Activated naive CD4-positive, alpha-beta T cell treated with anti-CD3 and anti-CD28 coated beads for 36 hours (primary cell): Measurements from ENCODE around the gene KLK3. TPM values are rescaled to one million over a fixed set of nuclear protein-coding genes. Genes with fewer than 3 reads are reported as not detected.

Experiments
- CTCF ChIA-PET: fragments of 350-600 bp; sonication (Branson Sonifier 250); formaldehyde crosslinking; loops from one replicate; lab custom pipeline; 2021; ENCODE audit warnings: antibody characterized with exemption; lab: Charles Lee
- DNase-seq: peaks from one replicate; pipeline ENCODE4 v3.0.0-alpha.2; 2020
- H3K27ac Mint-ChIP-seq: one replicate; pipeline ENCODE4 v1.8.0; 2021; ENCODE audit warnings: mild to moderate bottlenecking, mixed read lengths
- H3K27me3 Mint-ChIP-seq: one replicate; pipeline ENCODE4 v1.8.0; 2021; ENCODE audit warnings: low read depth, mixed read lengths
- H3K36me3 Mint-ChIP-seq: one replicate; pipeline ENCODE4 v1.8.0; 2021; ENCODE audit warnings: low read depth, mixed read lengths
- H3K4me1 Mint-ChIP-seq: one replicate; pipeline ENCODE4 v1.8.0; 2021; ENCODE audit warnings: low read depth, mixed read lengths
- H3K4me3 Mint-ChIP-seq: one replicate; pipeline ENCODE4 v1.8.0; 2021; ENCODE audit warnings: mild to moderate bottlenecking, moderate library complexity, mixed read lengths
- H3K9me3 Mint-ChIP-seq: one replicate; pipeline ENCODE4 v1.8.0; 2021; ENCODE audit warnings: mixed read lengths
- intact Hi-C: fragments of 100-400 bp; cut with micrococcal nuclease; formaldehyde crosslinking; loops from one replicate; pipeline ENCODE4 v1.15.1; 2023
- total RNA-seq, 2 experiments: library from RNA; stranded (reverse); gene quantifications; one replicate each; pipeline ENCODE4 v1.2.3, GENCODE V29; 2021

KLK3 gene
- total RNA-seq, 2 experiments from 2014 or later = not detected

DNA sequence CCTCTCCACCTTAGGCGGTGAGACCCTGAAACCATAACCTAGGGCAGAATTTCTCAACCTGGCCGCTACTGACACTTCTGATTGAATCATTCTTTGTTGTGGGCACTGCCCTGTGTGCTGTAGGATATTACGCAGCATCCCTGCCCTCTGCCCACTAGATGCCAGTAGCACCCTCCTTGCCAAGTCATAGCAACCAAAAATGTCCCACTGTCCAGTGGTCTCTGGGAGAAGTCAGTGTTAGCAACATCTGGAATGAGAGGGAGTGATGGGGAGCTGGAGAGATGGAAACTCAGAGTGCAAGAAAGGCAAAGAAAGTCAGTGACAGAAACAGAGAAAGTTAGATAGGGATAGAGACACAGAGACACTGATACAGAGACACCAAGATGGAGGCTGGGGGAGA, 42.9 kb downstream of the KLK3 start:
- peaks cover 11% of the 10 kb centered on the region for H3K9me3 Mint-ChIP-seq
- H3K27ac Mint-ChIP-seq = no peak overlapping the region
- no peak for DNase-seq
- no peaks in the 10 kb centered on the region for H3K36me3 Mint-ChIP-seq
- peaks cover 24% of the 10 kb centered on the region for H3K27me3 Mint-ChIP-seq
- intact Hi-C loops = no loop called here
- CTCF ChIA-PET = no interaction called here
- no peak overlapping the region for H3K4me3 Mint-ChIP-seq
- H3K4me1 Mint-ChIP-seq = no peaks in the 10 kb centered on the region

DNA sequence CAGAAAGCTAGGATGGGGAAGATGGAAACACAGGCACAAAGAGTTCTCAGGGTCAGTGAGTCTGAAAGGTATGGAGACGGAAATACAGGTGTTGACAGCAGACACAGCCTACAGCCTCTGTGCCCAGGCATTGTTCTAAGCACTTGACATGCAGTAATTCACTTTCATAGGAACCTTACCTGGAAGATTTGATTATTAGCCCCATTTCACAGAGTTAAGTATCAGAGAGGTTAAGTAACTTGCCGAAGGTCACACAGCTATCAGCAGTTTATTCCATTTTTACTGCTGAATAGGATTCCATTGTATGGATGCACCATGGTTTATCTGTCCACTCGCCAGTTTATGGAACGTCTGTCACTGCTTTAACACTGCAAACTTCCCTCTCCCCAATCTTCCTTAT, 43.3 kb downstream of the KLK3 start:
- peaks cover 22% of the 10 kb centered on the region for H3K27me3 Mint-ChIP-seq
- no peaks in the 10 kb centered on the region for H3K4me1 Mint-ChIP-seq
- no peaks in the 10 kb centered on the region for H3K36me3 Mint-ChIP-seq
- H3K27ac Mint-ChIP-seq = no peak overlapping the region
- intact Hi-C loops = no loop called here
- peaks cover 11% of the 10 kb centered on the region for H3K9me3 Mint-ChIP-seq
- CTCF ChIA-PET = interaction anchor here (1.3 kb wide), 1 partner anchor 24 kb away, joined by 3 read pairs; no protein-coding TSS in a partner anchor
- no peak for DNase-seq
- H3K4me3 Mint-ChIP-seq = no peak overlapping the region

DNA sequence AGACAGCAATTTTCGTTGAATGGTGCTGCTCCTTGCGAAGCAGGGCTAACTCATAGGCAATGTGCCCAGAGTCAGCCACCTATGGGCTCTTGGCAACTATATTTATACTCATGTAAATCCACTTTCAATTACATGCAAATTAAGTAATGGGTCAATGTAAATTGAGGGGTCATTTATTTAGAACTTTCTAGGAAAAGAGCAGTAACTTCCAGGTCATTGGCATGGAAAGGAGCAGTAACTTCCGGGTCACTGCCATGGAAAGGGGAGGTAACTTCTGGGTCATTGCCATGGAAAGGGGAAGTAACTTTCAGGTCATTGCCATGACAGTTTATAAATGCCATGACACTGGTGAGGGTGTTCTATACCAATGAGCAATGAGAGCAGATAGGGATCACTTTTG, 44.9 kb downstream of the KLK3 start:
- no peak for DNase-seq
- H3K4me3 Mint-ChIP-seq = no peak overlapping the region
- peaks cover 16% of the 10 kb centered on the region for H3K27me3 Mint-ChIP-seq
- H3K36me3 Mint-ChIP-seq = no peaks in the 10 kb centered on the region
- no peak overlapping the region for H3K27ac Mint-ChIP-seq
- H3K9me3 Mint-ChIP-seq = peaks cover 5% of the 10 kb centered on the region
- CTCF ChIA-PET = no interaction called here
- intact Hi-C loops = no loop called here
- no peaks in the 10 kb centered on the region for H3K4me1 Mint-ChIP-seq

DNA sequence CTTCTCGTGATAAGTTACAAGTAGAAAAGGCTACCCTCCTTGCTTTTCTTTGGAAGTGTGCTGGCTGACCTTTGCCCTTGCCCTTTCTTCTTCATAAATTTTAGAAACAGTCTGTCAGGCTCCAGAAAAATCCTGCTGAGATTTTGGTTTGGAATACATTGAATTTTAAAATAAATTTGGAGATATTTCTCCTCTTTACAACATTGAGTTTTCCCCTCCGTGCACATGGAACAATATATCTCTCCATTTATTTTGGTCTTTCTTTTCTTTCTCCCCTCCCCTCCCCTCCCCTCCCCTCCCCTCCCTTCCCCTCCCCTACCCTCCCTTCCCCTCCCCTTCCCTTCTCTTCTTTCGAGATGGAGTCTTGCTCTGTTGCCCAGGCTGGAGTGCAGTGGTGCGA, 47.9 kb downstream of the KLK3 start:
- Mint-ChIP-seq H3K27ac (no peak overlapping the region), H3K27me3 (peaks cover 17% of the 10 kb centered on the region), H3K4me3 (no peak overlapping the region), H3K36me3 (no peaks in the 10 kb centered on the region), H3K4me1 (no peaks in the 10 kb centered on the region), H3K9me3 (no peaks in the 10 kb centered on the region)
- DNase-seq = no peak
- CTCF ChIA-PET = no interaction called here
- intact Hi-C loops = no loop called here

DNA sequence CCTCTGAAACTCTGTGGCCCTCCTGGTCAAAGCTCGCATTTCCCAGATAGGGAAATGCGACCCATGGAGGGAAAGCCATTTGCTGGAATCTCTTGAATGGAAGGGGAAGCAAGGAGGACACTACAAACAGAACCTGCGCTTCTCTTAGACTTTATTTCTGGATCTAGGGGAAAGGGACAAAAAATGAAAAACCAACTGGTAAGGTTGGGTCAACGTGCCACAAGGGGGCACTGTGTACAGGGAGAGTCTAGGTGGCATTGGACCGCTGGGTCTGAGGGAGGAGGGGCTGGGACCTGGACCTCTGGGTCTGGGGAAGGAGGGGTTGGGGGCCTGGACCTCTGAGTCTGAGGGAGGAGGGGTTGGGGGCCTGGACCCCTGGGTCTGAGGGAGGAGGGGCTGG, 51.5 kb downstream of the KLK3 start:
- Mint-ChIP-seq H3K4me1 (peaks cover 10% of the 10 kb centered on the region), H3K9me3 (no peaks in the 10 kb centered on the region), H3K4me3 (no peak overlapping the region), H3K36me3 (no peaks in the 10 kb centered on the region), H3K27ac (no peak overlapping the region), H3K27me3 (peaks cover 38% of the 10 kb centered on the region)
- intact Hi-C loops = no loop called here
- CTCF ChIA-PET = interaction anchor here (0.6 to 1.3 kb wide), 4 partner anchors 14 to 288 kb away, joined by 3 to 7 read pairs (median 5); no protein-coding TSS in a partner anchor
- DNase-seq = peak; percentile 65

DNA sequence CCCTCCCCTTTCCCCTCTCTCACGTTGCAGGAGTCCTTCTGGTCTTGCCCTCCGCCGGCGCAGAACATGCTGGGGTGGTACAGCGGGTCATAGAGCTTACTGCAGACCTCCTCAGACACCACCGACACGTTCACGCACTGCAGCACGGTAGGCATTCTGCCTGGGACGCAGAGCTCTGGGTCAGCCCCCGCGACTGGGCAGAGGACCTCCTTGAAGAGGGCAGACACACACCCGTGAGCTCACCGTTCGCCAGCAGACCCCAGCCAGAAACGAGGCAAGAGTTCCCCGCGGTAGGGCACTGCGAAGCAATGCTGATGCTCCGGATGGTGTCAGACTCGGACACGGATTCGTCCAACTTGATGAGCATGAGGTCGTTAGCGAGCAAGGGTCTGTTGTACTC, 53.6 kb downstream of the KLK3 start:
- peaks cover 10% of the 10 kb centered on the region for H3K4me1 Mint-ChIP-seq
- H3K27ac Mint-ChIP-seq = no peak overlapping the region
- no peaks in the 10 kb centered on the region for H3K36me3 Mint-ChIP-seq
- CTCF ChIA-PET = no interaction called here
- peaks cover 34% of the 10 kb centered on the region for H3K27me3 Mint-ChIP-seq
- no peaks in the 10 kb centered on the region for H3K9me3 Mint-ChIP-seq
- intact Hi-C loops = no loop called here
- no peak overlapping the region for H3K4me3 Mint-ChIP-seq
- DNase-seq = no peak

DNA sequence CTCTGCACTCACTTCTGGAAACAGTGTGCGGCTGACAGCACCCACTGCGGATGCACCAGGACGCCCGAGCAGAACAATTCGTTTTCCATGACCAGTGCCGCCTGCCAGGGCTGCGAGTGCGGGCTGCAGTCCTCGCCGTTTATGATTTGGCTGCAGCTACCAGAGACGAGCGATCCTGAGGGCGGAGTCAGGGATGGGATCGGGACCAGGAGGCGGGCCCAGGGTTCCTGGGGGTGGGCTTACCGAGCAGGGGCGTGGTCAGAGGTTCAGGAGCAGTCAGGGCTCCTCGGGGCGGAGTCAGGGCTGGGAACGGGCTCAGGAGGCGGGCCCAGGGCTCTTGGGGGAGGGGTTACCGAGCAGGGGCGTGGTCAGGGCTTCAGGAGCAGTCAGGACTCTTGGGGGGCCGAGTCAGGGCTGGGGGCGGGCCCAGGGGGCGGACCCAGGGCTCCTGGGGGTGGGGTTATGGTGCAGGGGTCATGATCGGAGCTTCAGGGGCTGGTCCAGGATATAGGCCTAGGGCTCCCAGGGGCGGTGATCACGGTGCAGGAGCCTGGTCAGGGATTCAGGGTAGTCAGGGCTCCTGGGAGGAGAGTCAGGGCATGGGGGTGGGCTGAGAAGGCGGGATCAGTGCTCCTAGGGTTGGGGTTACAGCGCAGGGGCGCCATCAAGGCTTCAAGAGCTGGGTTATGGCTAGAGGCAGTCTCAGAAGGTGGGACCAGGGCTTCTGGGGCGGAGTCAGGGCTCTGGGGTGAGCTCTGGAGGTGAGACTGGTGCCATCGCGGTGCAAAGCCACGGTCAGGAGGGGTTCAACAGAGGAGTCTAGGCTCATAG, 54.7 kb downstream of the KLK3 start:
- H3K27ac Mint-ChIP-seq = no peak overlapping the region
- no peaks in the 10 kb centered on the region for H3K9me3 Mint-ChIP-seq
- H3K27me3 Mint-ChIP-seq = peaks cover 34% of the 10 kb centered on the region
- peaks cover 10% of the 10 kb centered on the region for H3K4me1 Mint-ChIP-seq
- DNase-seq = peak; percentile 49
- intact Hi-C loops = no loop called here
- CTCF ChIA-PET = interaction anchor here (1.4 kb wide), 1 partner anchor 12 kb away, joined by 4 read pairs; no protein-coding TSS in a partner anchor
- no peaks in the 10 kb centered on the region for H3K36me3 Mint-ChIP-seq
- H3K4me3 Mint-ChIP-seq = no peak overlapping the region

Other genes with a start within 250 kb of the KLK3 start
- not detected for gene SYT3, start 215.0 kb upstream of the KLK3 start, total RNA-seq
- gene C19orf81, start 205.5 kb upstream of the KLK3 start, total RNA-seq = 1 to 10 TPM; 1.5 to 1.7 TPM
- not detected for gene SHANK1, start 135.1 kb upstream of the KLK3 start, total RNA-seq
- gene CLEC11A, start 131.6 kb upstream of the KLK3 start, total RNA-seq = 1 to 10 TPM in 1 of 2 experiments, under 1 TPM in 1; 0.69 to 1.4 TPM
- gene GPR32, start 84.5 kb upstream of the KLK3 start, total RNA-seq = not detected
- gene ACP4, start 64.5 kb upstream of the KLK3 start, total RNA-seq = not detected
- 1 to 10 TPM in 1 of 2 experiments, under 1 TPM in 1; 0.79 to 1.1 TPM for gene KLK1, start 31.1 kb upstream of the KLK3 start, total RNA-seq
- gene KLK15, start 21.3 kb upstream of the KLK3 start, total RNA-seq = not detected
- gene KLK2, start 18.5 kb downstream of the KLK3 start, total RNA-seq = not detected
- gene KLK4, start 56.5 kb downstream of the KLK3 start, total RNA-seq = not detected
- gene KLK5, start 98.1 kb downstream of the KLK3 start, total RNA-seq = not detected
- not detected for gene KLK6, start 114.7 kb downstream of the KLK3 start, total RNA-seq
- gene KLK7, start 129.0 kb downstream of the KLK3 start, total RNA-seq = not detected
- gene KLK8, start 146.7 kb downstream of the KLK3 start, total RNA-seq = not detected
- gene KLK10, start 164.8 kb downstream of the KLK3 start, total RNA-seq = not detected
- not detected for gene KLK11, start 171.7 kb downstream of the KLK3 start, total RNA-seq
- gene KLK12, start 180.1 kb downstream of the KLK3 start, total RNA-seq = not detected
- gene KLK13, start 210.2 kb downstream of the KLK3 start, total RNA-seq = not detected
- under 1 TPM; 0.69 to 0.79 TPM for gene KLK14, start 228.0 kb downstream of the KLK3 start, total RNA-seq